HG03442 (cell line): Measurements from ENCODE around the gene RNF4.
"Not testable (repeated sequence)": the region's sequence is repeated elsewhere in the genome, so short reads cannot be mapped to it uniquely, and the experiment has no call there.

Experiments
- ATAC-seq: cut with Tn5 transposase; IDR thresholded peaks from one replicate; pipeline ENCODE4 v1.9.1; 2021; ENCODE audit warnings: mild to moderate bottlenecking, moderate library complexity; ENCODE audit not compliant: unreplicated experiment

The RNF4 gene, protein sequence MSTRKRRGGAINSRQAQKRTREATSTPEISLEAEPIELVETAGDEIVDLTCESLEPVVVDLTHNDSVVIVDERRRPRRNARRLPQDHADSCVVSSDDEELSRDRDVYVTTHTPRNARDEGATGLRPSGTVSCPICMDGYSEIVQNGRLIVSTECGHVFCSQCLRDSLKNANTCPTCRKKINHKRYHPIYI

DNA sequence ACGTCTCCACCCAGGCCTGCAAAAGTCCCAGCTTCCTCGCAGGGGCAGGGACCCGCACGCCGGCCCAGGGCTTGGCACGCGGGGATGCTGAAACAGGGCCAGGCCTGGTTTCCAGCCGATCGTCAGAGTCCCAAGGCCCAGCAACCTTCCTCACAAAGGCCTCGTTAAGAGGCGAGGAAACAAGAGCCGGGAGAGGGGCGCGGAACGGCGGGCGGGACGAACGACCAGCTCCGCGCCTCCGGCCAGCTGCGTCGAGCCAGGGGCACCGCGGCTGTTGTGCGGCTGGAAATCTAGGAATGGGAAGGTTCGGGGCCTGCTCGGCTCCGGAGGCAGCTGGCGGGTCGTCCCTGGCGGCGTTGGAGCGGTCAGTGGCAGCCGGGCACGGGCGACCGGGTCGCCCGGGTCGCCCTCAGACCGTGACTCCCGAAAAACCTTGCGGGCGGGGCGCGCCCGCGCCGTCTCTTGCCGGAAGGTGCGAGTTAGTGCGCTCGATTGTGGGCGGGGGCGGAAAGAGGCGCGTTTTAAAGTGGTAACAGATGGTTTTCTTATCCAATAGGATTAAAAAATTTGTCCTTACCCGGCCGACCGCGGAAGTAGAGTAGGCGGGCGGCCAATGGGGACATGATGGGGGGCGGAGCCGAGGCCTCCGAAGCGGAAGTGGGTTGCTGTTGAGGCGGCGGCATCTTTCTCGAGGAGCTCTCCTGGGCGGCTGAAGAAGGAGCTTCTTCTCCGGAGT lies at the start of gene RNF4:
Gene RNF4 (plus strand): TSS at position 651 of the 736 bp plus-strand sequence. CDS start 21,388 bp downstream, outside the sequence.
- ATAC-seq: peak; percentile 68

- ATAC-seq: no peak
These were observed 49.1 kb upstream of the RNF4 start for GRCh38 chr4:2419814-2420213.

DNA sequence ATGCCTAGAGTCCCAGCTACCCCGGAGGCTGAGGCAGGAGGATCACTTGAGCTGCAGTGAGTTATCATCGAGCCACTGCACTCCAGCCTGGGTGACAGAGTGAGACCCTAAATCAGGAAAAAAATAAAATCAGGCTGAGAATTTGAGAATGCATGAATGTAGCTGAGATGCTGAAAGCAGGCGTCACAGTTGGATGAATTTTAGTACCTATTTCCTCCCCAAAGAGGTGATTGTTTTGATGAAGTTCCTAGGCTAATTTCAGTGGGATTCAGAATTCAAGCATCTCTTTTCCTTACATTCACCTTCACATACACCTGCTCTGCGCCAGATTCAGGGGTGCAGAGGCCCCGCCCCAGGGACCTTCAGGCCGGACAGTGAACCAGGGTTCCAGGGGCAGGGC lies 47.0 kb upstream of the RNF4 start:
- ATAC-seq: no peak

DNA sequence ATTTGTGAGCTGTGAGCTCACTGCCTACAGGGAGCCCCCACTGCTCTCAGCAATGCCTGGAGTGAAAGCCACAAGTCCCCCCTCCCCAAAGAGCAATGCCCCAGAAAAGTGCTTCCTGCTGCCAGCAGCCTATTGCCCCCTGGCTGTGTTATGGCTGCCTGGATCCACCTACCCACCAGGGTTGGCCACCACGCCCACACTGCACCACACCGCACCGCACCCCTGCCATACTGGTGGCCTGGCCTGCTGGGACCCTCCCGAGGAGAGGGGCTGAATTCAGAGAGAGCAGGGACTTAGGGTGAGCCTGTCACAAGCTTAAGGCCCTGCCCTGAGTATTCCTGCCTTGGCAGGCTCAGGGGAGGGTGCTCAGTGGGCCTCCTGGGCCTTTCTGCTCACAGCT lies 45.8 kb upstream of the RNF4 start:
- no peak for ATAC-seq

DNA sequence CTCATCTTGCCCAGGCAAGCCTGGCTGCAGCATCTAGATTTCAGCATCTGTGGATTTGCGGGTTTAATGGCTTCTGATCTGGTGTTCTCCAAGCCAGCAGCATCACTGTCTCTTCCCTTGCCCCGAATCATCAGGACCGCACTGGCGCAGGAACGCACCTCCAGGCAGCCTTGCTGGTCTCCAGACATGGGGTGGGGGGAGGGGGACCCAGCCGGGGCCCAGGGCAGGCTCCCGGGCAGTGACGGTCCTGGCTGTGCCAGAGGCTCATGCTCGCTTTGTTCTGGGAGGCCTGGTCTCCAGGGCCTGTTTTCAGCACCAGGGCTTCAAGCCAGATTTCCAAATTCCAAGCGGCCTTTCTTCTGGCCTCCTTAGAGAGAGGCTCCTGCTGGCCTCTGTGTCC lies 45.2 kb upstream of the RNF4 start:
- ATAC-seq: no peak

GRCh38 chr4:2424581-2424980 lies 44.3 kb upstream of the RNF4 start:
- ATAC-seq: no peak

DNA sequence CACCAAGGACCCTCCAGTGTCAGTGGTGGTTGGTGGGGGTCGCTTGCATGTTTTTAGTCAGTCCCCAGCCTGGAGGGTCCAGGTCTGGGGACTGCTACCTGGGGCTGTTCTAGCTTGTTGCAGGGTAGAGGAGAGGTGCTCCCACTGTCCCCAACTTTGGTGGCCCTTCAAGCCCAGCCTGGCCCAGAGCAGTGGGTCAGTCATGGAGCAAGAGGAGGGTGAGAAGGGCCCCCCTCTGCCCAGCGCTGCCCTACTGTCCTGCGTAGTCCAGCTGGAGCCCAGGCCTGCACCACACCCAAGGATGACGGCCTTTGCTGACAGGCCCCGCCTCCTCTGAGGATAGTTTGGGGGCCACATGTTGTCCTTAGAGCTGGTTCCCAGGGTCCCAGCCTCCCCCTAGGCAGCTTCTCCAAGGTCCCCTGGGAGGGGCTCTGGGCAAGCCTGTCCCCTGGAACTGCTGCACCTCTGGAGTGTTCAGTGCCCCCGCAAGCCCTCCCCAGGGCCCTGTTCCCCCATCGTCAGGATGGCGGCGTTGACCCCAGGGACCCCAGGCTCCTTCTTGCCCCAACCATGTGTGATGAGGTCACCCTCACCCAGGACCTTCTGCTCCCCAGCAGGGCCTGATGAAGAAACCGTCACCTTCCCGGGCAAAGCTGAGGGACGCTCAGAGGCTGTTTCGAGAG lies 43.4 kb upstream of the RNF4 start:
- ATAC-seq: no peak

DNA sequence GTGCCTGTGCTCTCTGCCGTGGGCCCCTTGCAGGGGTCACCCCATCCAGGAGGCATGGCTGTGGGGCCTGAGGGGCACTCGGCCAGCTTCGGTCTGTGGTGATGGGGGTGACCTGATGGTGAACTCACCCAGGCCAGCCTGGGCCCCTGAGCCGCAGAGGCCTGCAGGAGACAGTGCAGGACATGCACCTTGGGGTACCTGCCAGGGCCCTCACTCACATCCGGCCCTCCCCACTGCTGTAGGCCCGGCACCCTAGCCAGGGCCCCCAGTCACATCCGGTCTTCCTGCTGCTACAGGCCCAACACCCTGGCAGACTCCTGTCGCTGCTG lies 42.9 kb upstream of the RNF4 start:
- no peak for ATAC-seq

GRCh38 chr4:2426711-2427275 lies 42.1 kb upstream of the RNF4 start:
- ATAC-seq: no peak

- ATAC-seq: no peak
These were observed 41.2 kb upstream of the RNF4 start for GRCh38 chr4:2427383-2428334.

- no peak for ATAC-seq
These were observed 40.3 kb upstream of the RNF4 start for GRCh38 chr4:2428496-2429213.

GRCh38 chr4:2429945-2430757 lies 38.8 kb upstream of the RNF4 start:
- not testable (repeated sequence) for ATAC-seq

DNA sequence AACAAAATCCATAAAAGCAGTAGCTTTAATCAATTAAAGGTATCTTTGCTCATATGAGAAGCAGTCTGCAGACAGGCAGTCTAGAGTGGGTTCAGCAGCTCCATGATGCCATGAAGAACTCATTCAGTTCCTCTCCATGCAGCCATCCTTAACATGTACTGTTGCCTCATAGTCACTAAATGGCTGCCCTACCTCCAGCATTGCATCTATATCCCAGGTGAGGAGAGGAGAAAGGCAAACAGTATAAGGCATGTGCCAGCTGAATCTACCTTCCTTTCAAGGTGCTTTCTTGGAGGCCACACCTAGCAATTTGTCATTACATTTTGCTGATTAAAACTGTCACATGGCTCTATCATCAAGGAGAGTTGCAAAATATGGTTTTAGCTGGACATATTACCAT lies 36.9 kb upstream of the RNF4 start:
- no peak for ATAC-seq

DNA sequence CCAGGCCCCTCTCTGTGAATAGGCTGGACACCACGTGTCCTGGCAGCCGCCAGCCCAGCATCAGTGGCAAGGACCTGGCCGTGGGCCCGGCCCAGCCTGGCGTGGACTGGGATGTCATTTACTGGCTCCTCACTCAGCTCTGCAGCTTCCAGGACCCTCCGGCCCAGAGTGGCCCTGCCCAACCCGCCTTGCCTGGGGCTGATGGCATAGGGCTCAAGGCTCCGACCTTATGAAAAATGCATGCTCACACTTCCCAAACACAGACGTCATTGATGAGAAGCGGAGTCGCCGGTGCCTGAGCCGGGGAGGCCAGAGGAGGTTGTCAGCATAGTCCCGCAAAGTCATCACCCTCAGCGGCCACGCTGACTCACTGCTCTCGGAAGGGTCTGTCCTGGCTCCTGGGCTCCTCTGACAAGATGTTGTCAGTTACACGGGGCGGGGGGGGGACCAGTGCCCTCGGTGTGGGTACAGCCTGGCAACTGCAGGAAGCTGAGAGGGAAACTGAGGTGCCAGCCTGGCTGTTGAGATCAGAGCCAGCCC lies 35.8 kb upstream of the RNF4 start:
- ATAC-seq: no peak

DNA sequence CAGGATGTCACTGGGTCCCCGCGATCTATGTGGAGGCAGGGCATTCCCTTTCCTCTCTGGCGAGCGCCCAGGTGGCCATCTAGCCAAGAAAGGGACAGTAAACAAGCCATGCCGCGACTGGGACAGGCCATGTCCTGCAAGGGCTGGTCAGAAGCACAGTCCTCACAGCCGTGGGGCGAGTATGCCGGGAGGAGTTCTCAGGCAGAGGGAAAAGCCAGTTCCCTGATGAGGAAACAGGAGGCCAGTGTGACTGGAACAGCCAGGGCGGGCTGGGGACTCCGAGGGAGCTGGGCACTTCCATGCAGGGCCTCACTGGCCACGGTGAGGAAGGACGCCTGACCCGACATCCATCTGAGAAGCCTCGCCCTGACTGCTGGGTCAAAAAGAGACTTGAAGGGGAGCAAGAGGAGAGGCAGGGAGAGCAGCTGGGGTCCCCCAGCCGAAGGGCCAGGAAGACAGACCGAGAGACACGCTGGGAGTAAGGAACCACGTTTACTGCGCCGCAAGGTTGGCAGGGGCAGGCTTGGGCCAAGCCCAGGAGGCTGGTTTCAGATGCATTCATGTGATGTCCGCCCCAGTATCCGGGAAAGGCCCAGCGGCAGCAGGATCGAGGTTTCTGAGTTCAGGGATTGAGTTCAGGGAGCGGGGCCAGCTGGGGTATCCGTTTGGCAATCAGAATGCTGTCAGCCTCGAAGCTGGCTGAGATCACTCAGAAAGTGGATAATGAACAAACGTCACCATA lies 35.1 kb upstream of the RNF4 start:
- no peak for ATAC-seq

DNA sequence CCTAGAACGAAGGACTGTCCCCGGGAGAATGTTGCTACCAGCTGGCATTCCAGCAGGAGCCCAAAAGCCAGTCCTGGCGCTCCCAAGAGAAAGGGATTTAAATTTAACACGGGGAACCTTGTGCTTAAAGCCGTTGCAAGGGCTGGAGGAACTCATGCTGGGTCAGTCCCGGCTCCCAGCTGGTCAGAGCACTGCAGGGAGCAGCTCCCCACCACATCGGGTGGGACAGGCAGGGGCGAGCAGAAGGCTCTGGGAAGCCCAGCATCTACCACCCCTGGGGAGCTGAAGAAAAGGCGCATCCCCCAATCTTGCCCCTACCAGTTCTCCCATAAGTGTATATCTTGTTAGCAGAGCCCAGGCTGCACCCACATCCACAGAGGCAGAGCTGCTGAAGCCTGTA lies 34.5 kb upstream of the RNF4 start:
- ATAC-seq: no peak

- no peak for ATAC-seq
These were observed 32.6 kb upstream of the RNF4 start for GRCh38 chr4:2436301-2436700.

- no peak for ATAC-seq
These were observed 32.0 kb upstream of the RNF4 start for GRCh38 chr4:2436761-2437474.
